Trophoblast cell (in vitro differentiated cells and primary cell): Measurements from ENCODE around the gene CNOT8.

ENCODE experiments used
- DNase-seq, 2 donors: peaks; one replicate each; pipeline ENCODE4 v3.0.0-alpha.2; 2016
- H2AFZ ChIP-seq: 2 replicates; pipeline ENCODE4 v1.6.1; 2013; ENCODE audit warnings: low read length, moderate library complexity, mild to moderate bottlenecking; ENCODE audit not compliant: insufficient read depth, poor library complexity
- H2AK5ac ChIP-seq: 2 replicates; pipeline ENCODE4 v1.6.1; 2013; ENCODE audit warnings: mild to moderate bottlenecking, low read length
- H2BK120ac ChIP-seq: 2 replicates; pipeline ENCODE4 v1.6.1; 2013; ENCODE audit warnings: low read length, mild to moderate bottlenecking, moderate library complexity; ENCODE audit not compliant: insufficient read depth, poor library complexity
- H2BK12ac ChIP-seq: 2 replicates; pipeline ENCODE4 v1.6.1; 2013; ENCODE audit warnings: mild to moderate bottlenecking, low read length, moderate library complexity
- H2BK5ac ChIP-seq: 2 replicates; pipeline ENCODE4 v1.6.1; 2013; ENCODE audit warnings: low read length, low read depth, moderate library complexity, mild to moderate bottlenecking; ENCODE audit not compliant: poor library complexity
- H3K14ac ChIP-seq: 2 replicates; pipeline ENCODE4 v1.6.1; 2013; ENCODE audit warnings: mild to moderate bottlenecking, low read length
- H3K18ac ChIP-seq: 2 replicates; pipeline ENCODE4 v1.6.1; 2013; ENCODE audit warnings: mild to moderate bottlenecking, low read length
- H3K23ac ChIP-seq: 2 replicates; pipeline ENCODE4 v1.6.1; 2013; ENCODE audit warnings: low read length
- H3K27ac ChIP-seq: 2 replicates; pipeline ENCODE4 v1.5.1; 2013; ENCODE audit warnings: low read depth, mild to moderate bottlenecking, inconsistent platforms, low read length, moderate library complexity
- H3K27me3 ChIP-seq: 2 replicates; pipeline ENCODE4 v1.6.1; 2013; ENCODE audit warnings: inconsistent platforms, mild to moderate bottlenecking, low read length, moderate library complexity; ENCODE audit not compliant: insufficient read depth
- H3K36me3 ChIP-seq, 2 experiments: 1 replicate in 1 of 2; 2 replicates in 1 of 2; pipeline ENCODE4 v1.6.1; 2013; ENCODE audit warnings: low read length in 2 of 2, mild to moderate bottlenecking in 2 of 2, moderate library complexity in 1 of 2; ENCODE audit not compliant: insufficient read depth in 2 of 2, control insufficient read depth in 1 of 2
- H3K4ac ChIP-seq: 2 replicates; pipeline ENCODE4 v1.6.1; 2013; ENCODE audit warnings: low read depth, mild to moderate bottlenecking, low read length, moderate library complexity
- H3K4me1 ChIP-seq, 2 experiments: 1 replicate in 1 of 2; 2 replicates in 1 of 2; pipeline ENCODE4 v1.6.1; 2013; ENCODE audit warnings: low read length in 2 of 2, mild to moderate bottlenecking in 2 of 2, moderate library complexity in 1 of 2; ENCODE audit not compliant: insufficient read depth in 2 of 2, control insufficient read depth in 1 of 2
- H3K4me2 ChIP-seq: 2 replicates; pipeline ENCODE4 v1.6.1; 2013; ENCODE audit warnings: inconsistent platforms, mild to moderate bottlenecking, low read length, moderate library complexity
- H3K4me3 ChIP-seq: 2 replicates; pipeline ENCODE4 v1.5.1; 2013; ENCODE audit warnings: mild to moderate bottlenecking, low read depth, low read length, inconsistent platforms
- H3K79me1 ChIP-seq: one replicate; pipeline ENCODE4 v1.6.1; 2013; ENCODE audit warnings: low read length
- H3K79me2 ChIP-seq: 2 replicates; pipeline ENCODE4 v1.6.1; 2013; ENCODE audit warnings: low read length, mild to moderate bottlenecking; ENCODE audit not compliant: control insufficient read depth, insufficient read depth, poor library complexity
- H3K9ac ChIP-seq: 2 replicates; pipeline ENCODE4 v1.6.1; 2013; ENCODE audit warnings: mild to moderate bottlenecking, low read length
- H3K9me3 ChIP-seq: 2 replicates; pipeline ENCODE4 v1.6.1; 2013; ENCODE audit warnings: low read depth, mild to moderate bottlenecking, control low read depth, inconsistent platforms, low read length; ENCODE audit not compliant: insufficient read depth
- H4K12ac ChIP-seq: 2 replicates; pipeline ENCODE4 v1.6.1; 2013; ENCODE audit warnings: low read depth, mild to moderate bottlenecking, low read length, moderate library complexity
- H4K8ac ChIP-seq: 2 replicates; pipeline ENCODE4 v1.6.1; 2013; ENCODE audit warnings: low read depth, mild to moderate bottlenecking, low read length, moderate library complexity
- H4K91ac ChIP-seq: one replicate; pipeline ENCODE4 v1.6.1; 2013; ENCODE audit warnings: low read depth, mild to moderate bottlenecking, low read length, moderate library complexity
- WGBS: extraction: QIAGEN DNeasy Blood & Tissue Kit; methylation state at CpG from one replicate; pipeline ENCODE4 v1.1.7; 2013; ENCODE audit warnings: missing lambda C conversion rate; ENCODE audit not compliant: insufficient read length, insufficient coverage; ENCODE audit errors: extremely low coverage; 5-methylcytosine and 5-hydroxymethylcytosine counted together

The CNOT8 gene

GRCh38 chr5:154844809-154845208 is 13.6 kb upstream of the CNOT8 start:
- WGBS: no CpG with 5 or more reads among the region's 5 CpGs
- H3K9ac ChIP-seq: no peak overlapping the region
- no peak for DNase-seq

GRCh38 chr5:154849264-154849785 is 9.1 kb upstream of the CNOT8 start:
- H3K14ac ChIP-seq: no peak overlapping the region
- H2BK12ac ChIP-seq: no peak overlapping the region
- H3K18ac ChIP-seq: no peak overlapping the region
- WGBS: no CpG with 5 or more reads among the region's 6 CpGs
- H2AK5ac ChIP-seq: no peak overlapping the region
- no peaks in the 10 kb centered on the region for H3K27me3 ChIP-seq
- no peaks in the 10 kb centered on the region for H3K9me3 ChIP-seq
- no peak overlapping the region for H4K91ac ChIP-seq
- no peak overlapping the region for H2AFZ ChIP-seq
- H3K4me1 ChIP-seq: peaks cover 3 to 10% of the 10 kb centered on the region in 2 experiments
- H3K23ac ChIP-seq: no peak overlapping the region
- no peak overlapping the region for H3K9ac ChIP-seq
- no peak overlapping the region for H4K8ac ChIP-seq
- no peak overlapping the region for H4K12ac ChIP-seq
- H3K36me3 ChIP-seq: no peaks in the 10 kb centered on the region
- no peak overlapping the region for H3K4me2 ChIP-seq
- H2BK5ac ChIP-seq: no peak overlapping the region
- H3K4me3 ChIP-seq: no peak overlapping the region
- H3K79me1 ChIP-seq: no peaks in the 10 kb centered on the region
- no peak overlapping the region for H3K4ac ChIP-seq
- no peaks in the 10 kb centered on the region for H3K79me2 ChIP-seq
- no peak for DNase-seq
- no peak overlapping the region for H2BK120ac ChIP-seq
- no peak overlapping the region for H3K27ac ChIP-seq

More at GRCh38 chr5:154844809-154845208, 13.6 kb upstream of the CNOT8 start:
- no peak overlapping the region for H4K12ac ChIP-seq
- no peak overlapping the region for H3K4me2 ChIP-seq
- H3K27ac ChIP-seq: no peak overlapping the region
- no peaks in the 10 kb centered on the region for H3K36me3 ChIP-seq
- H3K23ac ChIP-seq: no peak overlapping the region
- H3K4ac ChIP-seq: no peak overlapping the region
- H2BK120ac ChIP-seq: no peak overlapping the region
- no peaks in the 10 kb centered on the region for H3K79me2 ChIP-seq
- no peak overlapping the region for H4K91ac ChIP-seq
- no peak overlapping the region for H2BK12ac ChIP-seq
- H3K14ac ChIP-seq: no peak overlapping the region
- H3K4me1 ChIP-seq: peaks cover 0 to 6% of the 10 kb centered on the region in 2 experiments
- no peak overlapping the region for H3K4me3 ChIP-seq
- H3K27me3 ChIP-seq: no peaks in the 10 kb centered on the region
- no peak overlapping the region for H4K8ac ChIP-seq
- H2BK5ac ChIP-seq: no peak overlapping the region
- no peak overlapping the region for H3K18ac ChIP-seq
- H3K9me3 ChIP-seq: no peaks in the 10 kb centered on the region
- H3K79me1 ChIP-seq: no peaks in the 10 kb centered on the region
- H2AFZ ChIP-seq: no peak overlapping the region
- H2AK5ac ChIP-seq: no peak overlapping the region

- no peaks in the 10 kb centered on the region for H3K36me3 ChIP-seq
- H4K91ac ChIP-seq: no peak overlapping the region
- no peak overlapping the region for H2BK120ac ChIP-seq
- no peak overlapping the region for H3K4me2 ChIP-seq
- H3K4ac ChIP-seq: no peak overlapping the region
- H3K4me1 ChIP-seq: peaks cover 3 to 8% of the 10 kb centered on the region in 2 experiments
- H3K79me2 ChIP-seq: no peaks in the 10 kb centered on the region
- no peaks in the 10 kb centered on the region for H3K79me1 ChIP-seq
- no peak overlapping the region for H3K4me3 ChIP-seq
- no peak overlapping the region for H2AK5ac ChIP-seq
- H3K27me3 ChIP-seq: no peaks in the 10 kb centered on the region
- no peak overlapping the region for H4K12ac ChIP-seq
- H3K27ac ChIP-seq: no peak overlapping the region
- no peak overlapping the region for H3K9ac ChIP-seq
- no peak overlapping the region for H3K14ac ChIP-seq
- no peak overlapping the region for H2BK12ac ChIP-seq
- no peak overlapping the region for H2AFZ ChIP-seq
- H2BK5ac ChIP-seq: no peak overlapping the region
- no CpG with 5 or more reads among the region's 2 CpGs for WGBS
- no peak overlapping the region for H4K8ac ChIP-seq
- H3K23ac ChIP-seq: no peak overlapping the region
- no peaks in the 10 kb centered on the region for H3K9me3 ChIP-seq
- peak in 1 of 2 donors; percentile 29 for DNase-seq
- H3K18ac ChIP-seq: no peak overlapping the region
Measured at GRCh38 chr5:154849791-154850201, 8.6 kb upstream of the CNOT8 start.

GRCh38 chr5:154850255-154851062 is 8.0 kb upstream of the CNOT8 start, which contains the start of gene FAXDC2:
Gene FAXDC2 (minus strand): TSS chr5:154850603. CDS start chr5:154838178, 12,425 bp downstream.
- Histone ChIP-seq H2AK5ac (no peak within 1 kb of the TSS), H2BK120ac (no peak within 1 kb of the TSS), H4K12ac (peak within 1 kb of the TSS; percentile 55), H3K4me2 (peak within 1 kb of the TSS; percentile 68), H3K36me3 (no peaks in the 10 kb centered on the region), H2AFZ (peak within 1 kb of the TSS; percentile 58), H3K18ac (peak within 1 kb of the TSS; percentile 60), H2BK12ac (peak within 1 kb of the TSS; percentile 23), H2BK5ac (no peak within 1 kb of the TSS), H3K79me1 (no peaks in the 10 kb centered on the region), H3K27ac (peak within 1 kb of the TSS; percentile 58), H3K4me3 (peak within 1 kb of the TSS; percentile 55), H3K9me3 (no peaks in the 10 kb centered on the region), H3K23ac (no peak within 1 kb of the TSS), H4K91ac (peak within 1 kb of the TSS; percentile 32), H4K8ac (peak within 1 kb of the TSS; percentile 73), H3K4me1 (peaks cover 3 to 8% of the 10 kb centered on the region in 2 experiments), H3K9ac (no peak within 1 kb of the TSS), H3K27me3 (no peaks in the 10 kb centered on the region), H3K4ac (no peak within 1 kb of the TSS), H3K14ac (peak within 1 kb of the TSS; percentile 20), H3K79me2 (no peaks in the 10 kb centered on the region)
- no CpG with 5 or more reads among the region's 11 CpGs for WGBS
- peak in 1 of 2 donors; percentile 25 for DNase-seq
